Measurements from ENCODE around the gene CDK4. TPM values are rescaled to one million over a fixed set of nuclear protein-coding genes. Genes with fewer than 3 reads are reported as not detected.

Gene CDK4
- total RNA-seq, 1 experiment from 2014 or later: 218 TPM

DNA sequence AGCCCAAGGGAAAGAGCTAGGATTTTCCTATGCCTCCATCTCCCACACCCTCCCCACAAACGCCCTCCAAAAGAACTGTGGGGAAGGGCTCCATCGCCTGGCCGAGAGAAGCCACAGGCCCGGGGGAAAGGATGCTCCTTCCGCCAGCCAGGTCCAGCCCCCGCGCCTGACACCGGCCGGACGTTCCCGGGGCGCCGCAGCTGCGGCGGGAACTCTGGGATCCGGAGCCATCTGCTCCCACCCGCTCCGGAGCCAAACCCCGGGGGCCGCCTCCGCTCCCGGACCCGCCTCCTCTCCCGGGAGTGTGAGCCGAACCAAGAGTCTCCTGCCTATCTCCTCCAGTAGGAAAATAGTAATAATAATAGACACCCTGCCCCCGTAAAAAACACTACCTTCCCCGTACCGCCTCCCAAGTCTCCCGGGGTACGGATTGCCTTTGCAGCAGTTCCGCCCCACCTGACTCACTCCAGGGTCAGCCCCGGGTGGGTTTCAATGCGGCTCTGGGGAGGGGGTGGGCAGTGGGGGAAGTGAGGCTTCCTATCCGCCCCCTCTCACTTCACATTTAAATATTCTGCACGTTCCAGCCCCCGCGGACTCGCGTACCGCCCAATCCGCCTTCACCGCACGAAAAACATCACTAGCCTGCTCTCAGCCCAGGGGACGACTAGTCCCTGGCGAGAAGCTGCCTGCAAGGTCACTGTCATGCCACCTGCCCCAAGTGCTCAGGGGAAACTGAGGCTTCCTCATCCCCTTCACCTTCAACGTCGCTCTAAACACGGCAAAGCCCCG is 16.0 kb downstream of the CDK4 start:
- no peak overlapping the region for H2BK20ac ChIP-seq (ENCODE audit: low read depth, low read length, poor library complexity, severe bottlenecking)
- no peak overlapping the region for H3K23ac ChIP-seq (ENCODE audit: insufficient read length, low read depth, low read length)
- H3T11ph ChIP-seq (ENCODE audit: low read length): no peak overlapping the region
- Mint-ChIP-seq H3K4me1 (peaks cover 26 to 37% of the 10 kb centered on the region in 2 experiments), H3K36me3 (ENCODE audit: insufficient read depth in 1 of 3, low read depth in 3 of 3) (no peaks in the 10 kb centered on the region; a peak in 1 of 7 replicates), H3K9me3 (no peaks in the 10 kb centered on the region; a peak in 1 of 5 replicates), H3K4me3 (peak overlapping the region; percentile 59 to 84), H3K27me3 (ENCODE audit: low read depth) (peaks cover 96% of the 10 kb centered on the region), H3K27ac (no peak overlapping the region)
- no peak overlapping the region for H2AFZ ChIP-seq (ENCODE audit: low read length)
- H3K79me2 ChIP-seq (ENCODE audit: insufficient read depth, low read length): no peaks in the 10 kb centered on the region
- no peak overlapping the region for H2BK5ac ChIP-seq (ENCODE audit: insufficient read length, low read length)
- no peaks in the 10 kb centered on the region for H3K79me1 ChIP-seq (ENCODE audit: insufficient read depth, low read depth, low read length, poor library complexity, severe bottlenecking)
- H3K27ac ChIP-seq (ENCODE audit: insufficient read length, low read depth, low read length): no peak overlapping the region
- no peak overlapping the region for H4K5ac ChIP-seq (ENCODE audit: insufficient read length, low read depth, low read length)
- peak; percentile 84 for DNase-seq
- TF ChIP-seq, protein P1, sequence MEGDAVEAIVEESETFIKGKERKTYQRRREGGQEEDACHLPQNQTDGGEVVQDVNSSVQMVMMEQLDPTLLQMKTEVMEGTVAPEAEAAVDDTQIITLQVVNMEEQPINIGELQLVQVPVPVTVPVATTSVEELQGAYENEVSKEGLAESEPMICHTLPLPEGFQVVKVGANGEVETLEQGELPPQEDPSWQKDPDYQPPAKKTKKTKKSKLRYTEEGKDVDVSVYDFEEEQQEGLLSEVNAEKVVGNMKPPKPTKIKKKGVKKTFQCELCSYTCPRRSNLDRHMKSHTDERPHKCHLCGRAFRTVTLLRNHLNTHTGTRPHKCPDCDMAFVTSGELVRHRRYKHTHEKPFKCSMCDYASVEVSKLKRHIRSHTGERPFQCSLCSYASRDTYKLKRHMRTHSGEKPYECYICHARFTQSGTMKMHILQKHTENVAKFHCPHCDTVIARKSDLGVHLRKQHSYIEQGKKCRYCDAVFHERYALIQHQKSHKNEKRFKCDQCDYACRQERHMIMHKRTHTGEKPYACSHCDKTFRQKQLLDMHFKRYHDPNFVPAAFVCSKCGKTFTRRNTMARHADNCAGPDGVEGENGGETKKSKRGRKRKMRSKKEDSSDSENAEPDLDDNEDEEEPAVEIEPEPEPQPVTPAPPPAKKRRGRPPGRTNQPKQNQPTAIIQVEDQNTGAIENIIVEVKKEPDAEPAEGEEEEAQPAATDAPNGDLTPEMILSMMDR (conservative IDR thresholded peaks at IDR 0.05): peak; percentile 60; the same call in 2 of the 3 replicates
- H4K91ac ChIP-seq (ENCODE audit: insufficient read length, low read depth, low read length): no peak overlapping the region
- H2BK15ac ChIP-seq (ENCODE audit: low read depth, low read length): no peak overlapping the region
- no peaks in the 10 kb centered on the region for H3K4me1 ChIP-seq (ENCODE audit: insufficient read depth, low read length)
- no peak overlapping the region for H3K18ac ChIP-seq (ENCODE audit: insufficient read length, low read depth, low read length)
- H3K56ac ChIP-seq (ENCODE audit: insufficient read length, low read depth, low read length): no peak overlapping the region
- H3K14ac ChIP-seq (ENCODE audit: insufficient read depth, low read length): no peak overlapping the region
- peaks cover 57% of the 10 kb centered on the region for H3K27me3 ChIP-seq (ENCODE audit: insufficient read depth, low read length)
- no peak overlapping the region for H2BK12ac ChIP-seq (ENCODE audit: insufficient read length, low read depth, low read length)
- WGBS (ENCODE audit: extremely low coverage, insufficient read length, low lambda C conversion rate): no CpG with 5 or more reads among the region's 49 CpGs
- no peak overlapping the region for H3K4ac ChIP-seq (ENCODE audit: low read depth, low read length)
- no peak overlapping the region for H2AK5ac ChIP-seq (ENCODE audit: insufficient read length, low read length)
- peaks cover 2% of the 10 kb centered on the region for H4K20me1 ChIP-seq (ENCODE audit: control insufficient read depth, insufficient read depth, insufficient read length)
- H2BK120ac ChIP-seq (ENCODE audit: low read depth, low read length, poor library complexity, severe bottlenecking): no peak overlapping the region
- H3K9ac ChIP-seq (ENCODE audit: extremely low read depth, insufficient read length, low read length): no peak overlapping the region
- peaks cover 16% of the 10 kb centered on the region for H3K23me2 ChIP-seq (ENCODE audit: insufficient read length, low read depth, low read length, poor library complexity, severe bottlenecking)
- H3K9me3 ChIP-seq (ENCODE audit: control insufficient read depth, low read depth, low read length): no peaks in the 10 kb centered on the region
- H4K8ac ChIP-seq (replicated peaks; ENCODE audit: insufficient read length, low read depth, low read length): no peak overlapping the region
- H3K4me2 ChIP-seq (ENCODE audit: insufficient read depth, insufficient read length, low read length): peak overlapping the region; percentile 49

All from H9 (cell line).